GM19372 (cell line): ENCODE results near the gene DUSP10.

Experiments
- ATAC-seq: cut with Tn5 transposase; IDR thresholded peaks from one replicate; pipeline ENCODE4 v1.9.1; 2021; ENCODE audit warnings: mild to moderate bottlenecking, low read depth, moderate library complexity; ENCODE audit not compliant: unreplicated experiment

The DUSP10 gene

DNA sequence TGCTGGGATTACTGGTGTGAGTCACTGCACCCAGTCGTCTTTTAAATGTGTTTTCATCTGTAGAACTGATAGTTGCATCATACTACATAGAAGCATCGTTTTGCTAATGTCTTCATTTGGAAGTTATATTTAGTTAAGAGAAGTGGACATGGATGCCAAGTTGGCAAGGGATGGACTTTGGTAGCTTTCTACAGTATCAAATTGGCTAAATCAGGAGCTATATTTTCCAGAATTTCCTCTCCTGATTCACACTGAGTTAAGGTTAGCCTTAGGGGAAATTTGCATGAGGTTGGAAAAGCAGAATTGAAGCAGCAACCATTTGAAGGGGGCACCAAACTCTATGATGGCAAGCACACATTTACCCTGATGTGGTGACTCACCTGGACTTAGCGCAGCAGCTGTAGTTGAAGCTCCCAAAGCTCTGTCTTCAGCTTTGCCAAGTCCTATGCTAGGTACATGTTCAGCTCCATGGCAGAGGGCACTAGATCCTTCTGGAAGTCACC, 43.9 kb downstream of the DUSP10 start:
- no peak for ATAC-seq

DNA sequence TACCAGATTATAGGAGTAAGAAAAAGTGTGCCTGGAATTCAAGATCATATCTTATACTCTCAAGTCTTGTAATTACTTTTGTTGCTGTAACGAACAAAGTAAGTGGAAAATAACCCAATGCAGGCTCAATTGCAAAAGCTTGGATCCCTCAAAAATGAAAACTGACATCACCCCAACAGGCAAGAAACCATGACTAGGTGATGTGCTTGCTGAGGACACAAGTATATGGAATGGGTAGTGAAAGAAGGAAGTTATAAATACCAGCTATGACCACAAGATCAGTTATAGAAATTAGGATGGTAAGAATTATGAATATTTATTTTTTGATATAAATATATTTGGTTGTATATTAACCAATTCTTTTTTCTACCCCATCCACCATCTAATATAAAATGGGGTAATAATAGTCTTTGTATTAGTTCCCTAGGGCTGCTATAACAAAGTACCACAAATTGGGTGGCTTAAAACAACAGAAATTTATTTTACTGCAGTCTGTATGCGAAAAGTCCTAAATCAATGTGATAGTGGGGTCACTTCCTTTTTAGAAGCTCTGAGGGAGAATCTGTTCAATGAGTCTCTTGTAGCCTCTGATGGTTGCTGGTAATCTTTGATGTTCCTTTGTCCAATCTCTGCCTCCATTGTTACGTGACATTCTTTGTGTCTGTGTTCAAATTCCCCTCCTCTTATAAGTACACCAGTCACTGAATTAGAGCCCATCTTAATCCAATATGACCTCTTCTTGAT, 45.0 kb downstream of the DUSP10 start:
- ATAC-seq, result no peak

DNA sequence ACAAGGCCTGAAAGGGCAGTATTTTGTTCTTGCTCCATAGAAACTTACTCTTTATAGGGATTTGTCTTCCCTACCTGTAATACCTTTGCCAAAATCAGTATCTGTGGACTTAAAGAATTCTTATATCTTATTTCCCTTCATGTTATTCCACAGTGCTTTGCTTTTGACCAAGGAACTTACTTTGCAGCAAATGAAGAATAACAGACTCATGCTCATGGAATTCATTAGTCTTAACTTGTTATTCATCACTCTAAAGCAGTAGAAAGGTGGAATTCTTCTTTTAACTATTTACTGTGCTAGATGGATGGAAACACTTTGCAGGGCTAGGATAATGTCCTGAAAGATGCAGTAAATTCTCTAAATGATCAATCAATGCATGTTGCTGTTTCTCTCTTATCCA, 45.9 kb downstream of the DUSP10 start:
- ATAC-seq, result no peak

DNA sequence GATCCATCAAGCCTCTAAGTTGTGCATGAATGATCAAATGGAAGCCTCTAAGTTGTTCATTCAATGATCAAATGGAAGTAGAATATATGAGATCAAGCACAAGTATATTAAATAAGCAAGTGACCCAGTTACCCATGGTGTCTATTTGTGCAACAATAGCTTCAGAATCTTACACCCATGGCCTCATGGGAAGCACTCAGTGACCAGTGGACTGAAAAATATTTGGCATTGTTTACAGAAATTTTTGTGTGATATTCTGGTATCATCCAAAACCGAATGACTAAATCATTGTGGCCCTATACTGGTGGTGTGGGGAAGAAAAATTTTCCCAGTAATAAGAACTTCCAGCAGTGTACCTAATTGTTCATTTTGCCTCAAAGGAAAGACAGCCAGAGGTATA, 46.6 kb downstream of the DUSP10 start:
- ATAC-seq, result no peak

DNA sequence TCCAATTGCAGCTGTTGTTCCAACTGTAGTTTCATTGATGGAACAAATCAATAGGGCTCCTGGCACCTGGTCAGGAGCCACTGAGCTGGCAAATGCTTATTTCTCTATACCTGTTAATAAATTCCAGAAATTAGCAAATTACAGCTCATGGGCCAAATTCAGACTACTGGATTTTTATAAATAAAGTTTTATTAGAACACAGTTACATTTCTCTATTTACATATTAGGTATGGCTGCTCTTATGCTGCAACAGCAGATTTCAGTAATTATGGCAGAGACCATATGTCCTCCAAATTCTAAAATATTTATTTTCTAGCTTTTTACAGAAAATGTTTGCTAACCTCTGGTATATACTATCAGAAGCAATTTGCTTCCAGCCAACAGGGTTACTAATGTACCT, 47.8 kb downstream of the DUSP10 start:
- no peak for ATAC-seq

DNA sequence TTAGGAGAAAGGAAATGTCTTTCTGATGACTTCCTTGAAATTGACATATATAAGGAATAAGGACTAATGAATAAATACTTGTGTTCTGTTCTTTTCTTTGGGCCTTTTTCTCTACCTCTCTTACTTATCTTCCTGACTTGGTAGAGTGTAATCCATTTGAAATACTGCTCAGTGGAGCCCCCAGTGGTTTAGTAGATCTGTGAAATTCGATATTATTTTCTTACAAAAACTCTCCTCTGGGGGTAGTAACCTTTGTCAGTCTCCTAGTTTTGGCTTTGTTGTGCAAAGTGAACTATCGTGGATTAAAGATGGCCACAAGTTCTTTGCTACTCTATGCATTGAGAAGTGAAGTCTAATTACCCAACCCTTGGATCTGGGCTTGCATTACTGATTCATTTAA, 48.8 kb downstream of the DUSP10 start:
- no peak for ATAC-seq

DNA sequence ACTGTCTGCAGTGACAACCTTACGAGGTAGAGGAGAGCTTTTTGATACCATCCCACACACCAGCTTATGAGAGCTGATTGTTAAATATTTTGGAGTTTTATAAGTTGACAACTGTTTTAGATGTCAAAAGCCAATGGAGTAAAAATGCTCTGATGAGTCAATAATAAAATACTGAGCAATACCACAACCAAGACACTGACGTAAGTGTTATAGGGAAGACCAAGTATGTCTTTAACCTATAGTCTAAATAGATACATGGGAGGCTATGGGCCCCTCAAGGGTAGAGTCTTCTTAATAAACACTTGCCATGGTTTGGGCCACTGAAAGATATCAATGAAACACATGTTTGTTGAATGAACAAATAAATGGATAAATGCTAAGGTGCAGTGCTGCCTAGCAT, 49.2 kb downstream of the DUSP10 start:
- ATAC-seq, result no peak

DNA sequence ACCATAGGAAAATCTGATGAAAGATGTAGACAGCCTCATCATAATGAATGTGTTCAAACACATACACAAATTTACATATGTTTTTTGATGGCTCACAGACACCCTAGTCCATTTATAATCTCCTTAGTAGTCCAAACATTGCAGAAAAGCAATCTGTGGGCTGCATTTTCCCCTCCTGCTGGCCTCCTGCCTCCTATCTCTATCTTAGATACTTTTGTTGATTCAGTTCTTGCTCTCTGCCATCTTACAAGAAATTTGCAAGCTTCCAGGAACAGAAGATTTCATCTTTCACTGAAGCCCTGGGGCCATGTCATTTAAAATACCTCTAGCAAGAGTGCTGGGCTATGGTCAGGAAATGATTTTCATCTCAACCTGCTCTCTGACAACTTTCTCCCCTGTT, 50.6 kb downstream of the DUSP10 start:
- no peak for ATAC-seq

DNA sequence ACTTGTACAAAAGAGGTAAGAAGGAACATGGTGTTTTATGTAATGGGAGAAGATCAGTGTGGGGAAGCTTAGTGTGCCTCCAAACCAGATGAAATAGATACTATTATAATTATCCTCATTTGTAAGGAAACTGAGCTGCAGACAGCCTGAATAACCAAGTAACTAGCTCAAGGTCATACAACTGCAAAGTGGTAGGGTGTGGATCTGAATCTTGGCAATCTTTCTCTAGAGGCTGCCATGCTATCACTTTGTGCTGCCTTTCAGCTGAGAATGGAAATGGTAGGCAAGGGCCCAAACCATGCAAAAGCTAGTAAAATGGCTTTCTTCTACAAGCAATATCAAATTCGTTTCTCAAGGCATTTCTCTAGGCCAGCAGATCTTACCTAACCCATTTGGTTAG, 51.0 kb downstream of the DUSP10 start:
- ATAC-seq, result no peak

DNA sequence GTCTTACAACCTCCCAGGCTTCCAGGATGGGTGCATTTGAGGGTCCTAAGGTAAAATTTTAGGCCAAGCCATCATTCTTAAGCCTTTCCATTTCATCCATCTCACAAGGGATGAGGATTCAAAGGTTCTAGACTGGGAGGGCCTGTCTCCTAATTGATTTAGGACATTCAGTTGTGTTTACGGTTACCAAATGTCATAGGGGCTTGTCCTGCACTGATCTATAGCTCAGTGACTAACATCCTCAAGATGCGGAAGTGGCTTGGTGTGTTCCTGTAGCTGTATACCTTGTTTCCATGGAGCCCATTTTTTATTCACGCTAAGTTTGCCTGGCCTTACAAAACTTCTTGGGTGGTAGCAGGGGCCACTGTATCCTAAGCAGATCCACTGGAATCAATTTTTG, 52.8 kb downstream of the DUSP10 start:
- no peak for ATAC-seq

DNA sequence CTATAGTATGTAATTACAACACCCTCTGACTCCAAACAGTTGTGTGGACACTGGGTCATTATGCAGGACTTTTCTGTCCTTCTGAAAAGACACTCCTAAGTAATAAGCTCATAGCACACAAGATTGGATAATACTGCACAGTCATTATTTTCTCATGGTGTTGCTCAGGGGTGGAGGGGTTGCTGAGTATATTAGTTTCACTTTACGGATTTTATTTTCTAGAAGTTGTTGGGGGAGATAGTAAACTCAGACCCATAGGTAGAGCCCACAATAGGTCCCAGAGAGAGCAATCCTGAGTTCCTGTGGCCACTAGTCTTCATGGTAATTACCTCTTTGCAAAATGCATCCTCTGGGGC, 53.4 kb downstream of the DUSP10 start:
- ATAC-seq, result no peak

DNA sequence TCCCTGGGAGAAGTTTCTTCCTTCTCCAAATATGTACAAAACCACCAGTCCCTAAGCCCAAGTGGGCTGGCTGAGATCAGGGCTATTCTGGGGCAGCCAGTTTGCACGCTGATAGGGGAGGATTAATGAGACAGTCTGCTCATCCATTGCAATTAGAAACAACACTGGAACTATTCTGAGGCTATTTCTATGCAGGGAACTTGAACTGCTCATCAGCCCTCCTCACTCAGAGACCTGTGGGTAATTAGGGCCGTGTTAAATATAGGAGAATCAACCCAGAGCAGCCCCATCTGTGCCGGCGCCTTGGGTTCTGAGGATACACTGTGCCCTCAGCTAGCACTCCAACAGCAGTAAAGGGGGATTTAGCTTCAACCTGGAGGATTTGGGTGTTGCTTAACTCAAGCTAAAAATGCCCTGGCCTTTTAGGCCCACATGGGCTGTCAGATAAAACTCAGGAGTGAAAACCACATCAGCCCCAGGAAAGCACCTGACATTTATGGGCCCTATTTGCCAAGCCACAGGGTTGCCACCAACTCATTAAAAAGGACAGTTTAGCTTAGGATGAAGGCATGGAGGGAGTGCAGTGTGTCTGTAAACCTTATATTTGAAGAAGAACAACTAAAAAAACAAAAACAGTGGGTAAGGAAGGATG, 53.9 kb downstream of the DUSP10 start:
- no peak for ATAC-seq

DNA sequence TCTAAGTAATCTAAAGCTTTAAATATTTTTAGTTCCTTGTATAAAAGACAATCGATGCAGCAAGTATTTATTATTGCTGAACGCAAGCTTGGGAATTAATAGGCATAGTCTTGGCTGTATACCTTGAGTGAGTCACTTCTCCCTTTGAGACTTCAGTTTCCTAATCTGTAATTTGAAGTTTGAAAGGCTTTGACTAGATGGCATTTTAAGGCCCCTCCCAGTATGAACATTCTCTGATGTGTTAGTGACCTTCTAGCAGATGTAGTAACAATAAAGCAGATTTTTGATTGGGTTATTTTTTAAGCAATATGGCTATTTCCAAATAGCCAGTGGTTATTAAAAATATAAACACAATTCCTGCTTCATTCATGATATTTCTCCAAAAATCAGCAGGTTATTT, 58.2 kb downstream of the DUSP10 start:
- no peak for ATAC-seq

DNA sequence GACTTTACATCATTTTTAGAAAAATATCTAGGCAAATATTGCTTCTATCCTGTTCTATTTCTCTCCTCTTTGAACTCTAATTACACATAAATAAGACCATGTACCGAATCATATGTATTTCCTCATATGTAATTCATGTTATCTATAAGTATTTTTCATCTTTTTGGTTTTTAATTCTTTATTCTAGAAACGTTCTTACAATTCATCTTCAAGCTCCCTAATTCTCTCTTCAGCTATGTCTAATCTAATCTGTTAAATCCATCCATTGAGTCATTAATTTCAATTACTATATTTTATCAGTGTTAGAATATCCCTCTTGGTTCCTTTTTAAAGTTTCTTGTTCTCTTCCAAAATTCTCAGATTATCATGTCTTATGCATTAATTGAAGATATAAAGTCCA, 61.8 kb downstream of the DUSP10 start:
- no peak for ATAC-seq

DNA sequence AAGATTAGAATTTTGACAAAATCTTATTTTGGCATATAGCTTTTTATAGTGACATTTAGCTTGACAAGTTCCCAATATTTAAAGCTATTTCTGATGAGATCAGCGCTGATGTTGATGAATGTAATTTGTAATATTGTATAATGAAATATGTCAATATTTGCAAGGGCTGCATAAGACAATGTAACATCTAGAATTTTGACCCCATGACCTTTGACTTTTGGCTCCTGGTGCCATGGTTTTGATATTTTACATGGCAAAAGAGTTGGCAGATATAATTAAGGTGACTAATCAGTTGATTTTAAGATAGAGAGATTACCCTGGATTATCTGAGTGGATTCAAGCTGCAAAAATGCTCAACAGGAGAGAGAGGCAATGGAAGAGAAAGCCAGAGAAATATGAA, 63.9 kb downstream of the DUSP10 start:
- ATAC-seq, result no peak

DNA sequence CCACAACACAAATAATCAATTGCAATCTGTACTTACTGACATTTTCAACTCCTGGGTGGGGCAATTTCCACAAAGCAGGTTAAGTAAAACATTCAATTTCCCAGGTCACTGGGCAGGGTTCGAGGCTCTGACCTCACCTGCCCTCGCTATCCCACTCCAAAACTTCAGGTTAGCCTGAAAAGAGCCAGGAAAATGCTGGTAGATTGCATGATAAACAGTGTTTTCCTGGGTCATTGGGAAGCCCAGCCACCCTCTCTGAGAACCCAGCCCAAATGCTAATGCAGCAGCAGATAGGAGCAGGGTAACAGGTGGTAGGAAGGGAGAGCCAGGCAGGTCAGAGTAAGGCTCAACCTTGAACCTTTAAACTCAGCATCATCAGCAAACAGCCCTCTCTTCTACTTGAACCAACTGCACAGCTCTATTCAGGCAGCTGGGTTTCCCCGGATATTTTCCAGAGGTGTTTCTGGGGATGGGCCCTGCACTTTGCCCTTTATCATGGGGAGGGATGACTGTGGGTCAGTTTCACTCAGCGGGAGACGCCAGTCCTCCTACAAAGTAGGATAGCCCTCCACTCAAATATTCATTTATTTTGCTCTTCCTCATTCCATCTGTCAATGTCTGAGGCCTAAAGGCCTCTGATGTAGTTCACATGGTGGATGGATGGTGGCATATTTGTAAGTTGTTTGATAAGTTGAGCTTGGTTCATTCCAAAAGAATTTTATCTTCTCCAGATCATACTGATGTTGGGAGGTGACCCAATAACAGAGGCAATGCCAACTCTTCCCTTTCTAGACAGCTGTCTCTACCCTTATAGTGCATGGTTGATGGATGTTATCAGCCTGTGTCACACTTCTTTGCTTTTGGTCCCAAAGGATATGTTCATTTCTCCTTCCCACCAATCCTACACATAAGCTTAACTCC, 65.7 kb downstream of the DUSP10 start:
- ATAC-seq, result no peak

DNA sequence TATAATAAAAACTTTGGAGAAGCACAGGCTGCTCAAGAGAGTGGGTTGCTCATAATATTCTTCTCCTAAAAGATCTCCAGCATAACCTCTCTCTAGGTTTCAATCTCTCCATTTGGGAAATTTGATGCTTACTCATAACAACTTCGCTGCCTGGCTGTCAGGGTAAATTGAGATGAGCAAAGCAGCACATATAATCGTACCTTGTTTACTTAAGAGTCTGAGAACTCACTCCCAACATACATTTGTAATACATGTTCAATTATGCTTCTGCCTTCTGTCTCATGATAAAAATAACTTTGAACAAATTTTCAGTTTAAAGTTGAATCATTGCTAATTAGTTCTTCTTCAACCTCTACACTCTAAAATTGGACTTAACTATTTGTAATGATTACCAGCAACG, 68.9 kb downstream of the DUSP10 start:
- ATAC-seq, result no peak

DNA sequence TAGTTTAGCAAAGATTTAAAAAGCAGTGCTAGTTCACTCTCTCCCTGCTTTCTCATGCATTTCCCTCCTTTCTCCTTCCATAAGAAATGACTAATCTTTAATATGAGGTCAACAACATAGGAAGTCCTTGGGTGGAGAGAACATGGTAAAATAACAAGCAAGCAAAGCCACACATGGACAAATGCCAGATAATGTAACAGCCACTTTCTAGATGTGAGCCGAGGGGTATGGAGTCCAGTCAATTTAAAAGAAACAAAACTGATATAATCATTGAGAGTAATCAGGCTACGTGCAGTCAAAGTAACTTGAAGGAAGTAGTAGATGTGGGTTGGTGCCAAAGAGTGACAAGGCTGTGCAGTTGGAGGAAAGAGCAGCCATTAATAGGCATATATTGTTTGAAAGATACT, 69.6 kb downstream of the DUSP10 start:
- no peak for ATAC-seq

DNA sequence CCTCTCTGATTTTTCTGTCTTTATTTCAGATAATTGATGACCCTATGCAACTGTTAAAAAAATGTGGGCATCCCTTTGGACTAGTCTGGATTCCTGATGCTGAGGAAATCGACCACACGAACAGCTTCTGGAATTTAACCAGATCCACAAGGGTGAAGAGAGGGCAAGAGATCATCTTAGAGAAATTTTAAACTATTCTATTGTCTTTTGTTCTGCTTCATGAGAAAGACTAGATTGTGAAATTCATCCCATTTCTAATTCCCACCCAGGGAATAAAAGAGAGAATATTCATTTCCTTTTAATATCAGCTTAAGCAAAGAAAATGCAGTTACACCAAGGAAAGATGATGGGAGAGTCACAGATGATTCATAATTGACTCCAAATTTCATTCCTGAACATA, 71.8 kb downstream of the DUSP10 start:
- ATAC-seq, result no peak

DNA sequence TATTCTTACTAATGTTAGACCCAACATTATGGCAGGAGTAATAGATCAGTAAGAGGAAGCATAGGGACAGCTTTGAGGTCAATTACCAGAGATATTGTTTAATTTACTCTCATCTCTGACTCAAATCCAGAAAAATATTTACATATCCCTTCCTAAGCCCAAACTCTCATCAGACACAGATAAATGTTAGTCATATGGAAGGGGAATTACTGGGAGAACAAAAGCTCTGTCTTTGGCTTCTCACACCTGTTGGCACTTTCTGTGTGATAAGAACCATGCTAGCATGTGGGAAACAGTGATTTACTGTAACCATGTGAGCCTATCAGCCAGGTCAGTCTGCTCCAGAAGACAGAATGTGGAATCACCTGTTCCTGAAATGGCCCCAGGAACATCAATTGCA, 72.4 kb downstream of the DUSP10 start:
- no peak for ATAC-seq

DNA sequence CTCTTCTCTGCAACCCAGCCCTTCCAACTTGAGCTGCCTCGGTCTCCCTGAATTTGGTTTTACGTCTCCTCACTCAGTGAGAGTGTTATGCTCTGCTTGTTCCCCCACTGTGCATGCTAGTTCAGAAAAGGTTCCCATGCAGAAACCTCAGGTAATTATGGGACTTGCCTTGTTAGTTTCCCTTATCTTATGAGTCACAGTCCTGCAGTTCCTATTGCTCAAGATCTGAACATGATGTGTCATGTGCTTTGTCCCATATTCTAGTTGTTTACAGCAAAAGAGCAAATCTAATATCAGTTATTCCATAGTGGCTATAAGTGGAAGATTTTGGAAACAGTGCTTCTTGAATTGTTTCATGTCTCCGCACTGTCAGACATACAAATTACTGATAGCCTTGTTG, 74.4 kb downstream of the DUSP10 start:
- ATAC-seq, result peak; percentile 76
